ENCODE results near the gene HECW1.

The HECW1 gene

DNA sequence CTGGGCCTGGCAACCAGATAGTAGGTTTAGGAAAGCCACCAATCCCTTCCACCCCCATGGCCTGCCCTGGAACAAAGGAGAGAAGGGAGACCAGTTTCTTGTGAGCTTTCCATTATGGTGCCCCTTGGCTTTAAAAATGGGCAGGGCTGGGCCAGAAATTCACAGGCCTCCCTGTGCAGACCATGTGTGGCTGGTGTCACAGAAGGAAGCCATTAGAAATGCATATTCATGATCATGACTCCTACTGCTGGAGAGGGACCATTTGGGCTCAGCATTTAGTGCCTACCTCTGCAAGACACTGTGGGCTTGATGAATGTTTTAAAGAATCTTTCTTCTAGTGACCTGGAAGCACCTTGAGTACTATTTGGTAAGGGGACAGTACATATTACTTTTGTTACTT, 108.3 kb downstream of the HECW1 start:
- POLR2A ChIA-PET: no interaction called here
- CTCF ChIA-PET: interaction anchor here (1.2 to 1.3 kb wide), 2 partner anchors 10 to 279 kb away, joined by 3 to 4 read pairs; no protein-coding TSS in a partner anchor
- TF ChIP-seq, protein P1, sequence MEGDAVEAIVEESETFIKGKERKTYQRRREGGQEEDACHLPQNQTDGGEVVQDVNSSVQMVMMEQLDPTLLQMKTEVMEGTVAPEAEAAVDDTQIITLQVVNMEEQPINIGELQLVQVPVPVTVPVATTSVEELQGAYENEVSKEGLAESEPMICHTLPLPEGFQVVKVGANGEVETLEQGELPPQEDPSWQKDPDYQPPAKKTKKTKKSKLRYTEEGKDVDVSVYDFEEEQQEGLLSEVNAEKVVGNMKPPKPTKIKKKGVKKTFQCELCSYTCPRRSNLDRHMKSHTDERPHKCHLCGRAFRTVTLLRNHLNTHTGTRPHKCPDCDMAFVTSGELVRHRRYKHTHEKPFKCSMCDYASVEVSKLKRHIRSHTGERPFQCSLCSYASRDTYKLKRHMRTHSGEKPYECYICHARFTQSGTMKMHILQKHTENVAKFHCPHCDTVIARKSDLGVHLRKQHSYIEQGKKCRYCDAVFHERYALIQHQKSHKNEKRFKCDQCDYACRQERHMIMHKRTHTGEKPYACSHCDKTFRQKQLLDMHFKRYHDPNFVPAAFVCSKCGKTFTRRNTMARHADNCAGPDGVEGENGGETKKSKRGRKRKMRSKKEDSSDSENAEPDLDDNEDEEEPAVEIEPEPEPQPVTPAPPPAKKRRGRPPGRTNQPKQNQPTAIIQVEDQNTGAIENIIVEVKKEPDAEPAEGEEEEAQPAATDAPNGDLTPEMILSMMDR (IDR thresholded peaks at IDR 0.05; ENCODE audit: insufficient read depth, low read length, missing control alignments): no peak
- H3K4me3 ChIP-seq (ENCODE audit: low read depth, low read length): no peak overlapping the region
- no peak for DNase-seq (ENCODE audit: low read depth, low spot score)

DNA sequence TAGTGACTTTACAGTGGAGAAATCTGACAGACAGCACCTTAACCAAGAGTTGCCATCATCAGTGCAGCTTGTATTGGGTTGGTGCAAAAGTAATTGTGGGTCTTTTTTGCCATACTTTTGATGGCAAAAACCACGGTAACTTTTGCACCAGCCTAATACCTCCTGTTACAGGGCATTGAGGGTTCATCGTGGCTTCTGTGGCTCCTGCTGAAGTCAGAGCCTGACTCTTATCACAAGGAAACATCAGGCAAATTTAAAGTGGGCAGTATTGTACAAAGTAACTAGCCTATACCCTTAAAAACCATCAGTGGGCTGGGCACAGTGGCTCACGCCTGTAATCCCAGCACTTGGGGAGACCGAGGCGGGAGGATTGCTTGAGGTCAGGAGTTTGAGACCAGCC, 117.4 kb downstream of the HECW1 start:
- no peak for DNase-seq (ENCODE audit: low read depth, low spot score)
- CTCF ChIA-PET: interaction anchor here (2.7 kb wide), 1 partner anchor 288 kb away, joined by 8 read pairs; no protein-coding TSS in a partner anchor
- POLR2A ChIA-PET: no interaction called here
- TF ChIP-seq, protein P1 (IDR thresholded peaks at IDR 0.05; ENCODE audit: insufficient read depth, low read length, missing control alignments): no peak
- no peak overlapping the region for H3K4me3 ChIP-seq (ENCODE audit: low read depth, low read length)

DNA sequence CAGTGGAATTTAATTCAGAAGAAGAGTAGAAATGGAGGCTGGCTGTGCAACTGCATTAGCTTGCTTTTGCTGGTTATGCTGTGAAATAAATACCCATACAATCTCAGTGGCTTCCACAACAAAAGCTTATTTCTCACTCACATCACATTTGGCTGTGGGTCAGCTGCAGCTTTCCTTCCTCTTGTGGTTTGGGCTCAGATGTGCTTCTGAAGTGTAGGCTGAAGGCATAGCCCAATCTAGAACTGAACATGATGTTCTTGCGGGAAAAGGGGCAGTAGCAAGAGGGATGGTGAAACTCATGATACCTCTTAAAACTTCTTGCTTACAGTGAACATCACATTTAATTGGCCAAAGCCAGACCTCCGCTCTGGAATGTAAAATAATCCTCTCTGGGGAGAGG, 119.9 kb downstream of the HECW1 start:
- no peak overlapping the region for H3K4me3 ChIP-seq (ENCODE audit: low read depth, low read length)
- TF ChIP-seq, protein P1 (IDR thresholded peaks at IDR 0.05; ENCODE audit: insufficient read depth, low read length, missing control alignments): no peak
- DNase-seq (ENCODE audit: low read depth, low spot score): no peak
- CTCF ChIA-PET: no interaction called here
- POLR2A ChIA-PET: no interaction called here

DNA sequence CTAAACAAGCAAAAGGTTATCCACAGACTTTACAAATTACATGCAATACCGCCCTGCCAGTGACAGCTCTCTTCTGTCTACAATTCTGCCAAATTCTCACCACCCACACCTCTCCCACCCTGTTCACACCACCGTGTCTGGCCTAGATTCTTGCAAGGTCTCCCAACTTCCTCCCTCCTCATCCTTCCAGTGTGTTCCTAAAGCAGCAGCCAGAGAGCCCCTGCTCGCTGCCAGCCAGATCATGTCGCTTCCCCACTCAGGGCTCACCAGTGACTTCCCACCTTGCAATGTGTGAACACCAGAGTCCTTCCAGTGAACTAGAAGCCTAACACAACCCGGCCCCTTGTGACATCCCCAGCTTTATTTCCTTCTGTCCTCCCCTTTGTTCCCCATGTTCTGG, 121.6 kb downstream of the HECW1 start:
- TF ChIP-seq, protein P1 (IDR thresholded peaks at IDR 0.05; ENCODE audit: insufficient read depth, low read length, missing control alignments): no peak
- ChIA-PET POLR2A (no interaction called here), CTCF (interaction anchor here (0.9 to 3.8 kb wide), 4 partner anchors 15 to 292 kb away, joined by 3 to 13 read pairs (median 4); no protein-coding TSS in a partner anchor)
- DNase-seq (ENCODE audit: low read depth, low spot score): no peak
- no peak overlapping the region for H3K4me3 ChIP-seq (ENCODE audit: low read depth, low read length)

DNA sequence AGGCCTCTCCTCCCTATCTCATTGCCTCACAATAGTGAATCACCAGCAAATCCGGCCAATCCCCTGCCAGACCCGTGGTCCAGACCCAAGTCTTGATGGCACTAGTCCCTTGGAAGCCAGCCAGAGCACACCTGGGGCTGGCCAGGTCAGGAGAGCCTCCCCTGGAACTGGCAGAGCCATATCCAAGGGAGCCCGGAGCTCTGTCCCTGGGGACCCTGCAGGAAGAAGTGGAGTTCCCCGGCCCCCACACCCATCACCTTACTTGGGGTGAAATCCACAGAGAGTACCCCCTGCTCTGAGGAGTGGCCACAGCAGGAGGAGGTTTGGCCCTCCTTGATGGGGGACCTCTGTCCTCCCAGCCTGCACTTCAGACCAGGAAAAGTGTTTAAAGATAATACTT, 122.5 kb downstream of the HECW1 start:
- ChIA-PET CTCF (interaction anchor here (2.6 to 3.8 kb wide), 2 partner anchors 26 to 294 kb away, joined by 8 to 13 read pairs; no protein-coding TSS in a partner anchor), POLR2A (no interaction called here)
- TF ChIP-seq, protein P1 (IDR thresholded peaks at IDR 0.05; ENCODE audit: insufficient read depth, low read length, missing control alignments): no peak
- H3K4me3 ChIP-seq (ENCODE audit: low read depth, low read length): no peak overlapping the region
- no peak for DNase-seq (ENCODE audit: low read depth, low spot score)

DNA sequence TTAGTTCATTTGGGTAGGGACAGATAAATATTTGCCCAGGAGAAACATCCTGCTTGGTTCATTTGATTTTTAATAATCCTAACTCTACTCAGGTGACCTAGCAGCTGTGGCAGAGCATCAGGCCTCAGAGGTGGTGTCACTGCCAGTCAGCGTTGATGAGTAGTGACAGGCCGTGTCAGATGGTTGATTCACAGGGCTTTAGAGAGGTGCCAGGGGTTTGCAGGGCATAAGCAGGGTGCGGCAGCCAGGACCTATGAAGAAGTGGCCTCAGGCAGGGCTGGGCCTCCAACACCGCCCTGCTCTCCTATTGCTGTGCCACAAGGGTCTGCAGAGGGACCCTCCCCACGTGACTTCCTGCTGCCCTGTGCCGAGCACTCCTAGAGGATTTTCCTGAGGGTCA, 128.1 kb downstream of the HECW1 start:
- CTCF ChIA-PET: interaction anchor here (1.2 kb wide), 1 partner anchor 9 kb away, joined by 4 read pairs; no protein-coding TSS in a partner anchor
- POLR2A ChIA-PET: no interaction called here
- DNase-seq (ENCODE audit: low read depth, low spot score): no peak
- no peak overlapping the region for H3K4me3 ChIP-seq (ENCODE audit: low read depth, low read length)
- TF ChIP-seq, protein P1 (IDR thresholded peaks at IDR 0.05; ENCODE audit: insufficient read depth, low read length, missing control alignments): no peak
